Dedifferentiated amniotic fluid mesenchymal stem cell (primary cell): Measurements from ENCODE around the gene FBRSL1.
"Not testable (repeated sequence)": the region's sequence is repeated elsewhere in the genome, so short reads cannot be mapped to it uniquely, and the experiment has no call there.

Experiments
- DNase-seq: peaks from one replicate; pipeline ENCODE4 v3.0.0-alpha.2; 2016; ENCODE audit errors: extremely low spot score

FBRSL1 gene

GRCh38 chr12:132470397-132470796 lies 19.6 kb upstream of the FBRSL1 start:
- DNase-seq: no peak

DNA sequence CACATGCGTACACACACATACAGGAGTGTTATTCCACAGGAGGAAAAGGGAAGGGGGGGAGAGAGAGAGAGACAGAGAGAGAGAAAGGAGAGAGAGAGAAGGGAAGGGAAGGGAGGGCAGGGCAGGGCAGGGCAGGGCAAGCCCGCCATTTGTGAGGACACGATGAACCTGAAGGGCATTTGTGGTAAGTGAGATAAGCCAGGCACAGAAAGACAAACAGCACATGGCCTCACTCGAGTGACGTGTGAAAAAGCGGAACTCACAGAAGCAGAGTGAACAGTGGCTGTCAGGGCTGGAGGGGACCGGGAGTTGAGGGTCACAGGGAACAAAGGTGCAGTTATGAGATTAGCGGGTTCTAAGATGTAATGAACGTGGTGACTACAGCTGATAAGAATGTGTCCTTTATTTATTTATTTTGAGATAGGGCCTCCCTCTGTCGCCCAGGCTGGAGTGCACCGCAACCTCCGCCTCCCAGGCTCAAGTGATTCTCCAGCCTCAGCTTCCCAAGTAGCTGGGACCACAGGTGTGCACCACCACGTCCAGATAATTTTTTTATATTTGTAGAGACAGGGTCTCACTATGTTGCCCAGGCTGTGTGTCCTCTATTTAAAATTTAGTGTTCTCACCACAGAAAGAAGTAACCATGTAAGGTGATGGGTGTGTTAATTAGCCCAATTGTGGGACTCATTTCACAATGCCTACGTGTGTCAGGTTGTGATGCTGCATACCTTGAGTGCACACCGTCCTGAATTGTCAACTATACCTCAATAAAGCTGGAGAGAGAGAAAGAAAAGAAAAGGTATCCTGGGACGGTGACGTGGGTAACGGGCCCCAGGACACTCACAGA lies 18.7 kb upstream of the FBRSL1 start:
- DNase-seq: no peak

GRCh38 chr12:132471858-132472255 lies 18.1 kb upstream of the FBRSL1 start:
- no peak for DNase-seq

DNA sequence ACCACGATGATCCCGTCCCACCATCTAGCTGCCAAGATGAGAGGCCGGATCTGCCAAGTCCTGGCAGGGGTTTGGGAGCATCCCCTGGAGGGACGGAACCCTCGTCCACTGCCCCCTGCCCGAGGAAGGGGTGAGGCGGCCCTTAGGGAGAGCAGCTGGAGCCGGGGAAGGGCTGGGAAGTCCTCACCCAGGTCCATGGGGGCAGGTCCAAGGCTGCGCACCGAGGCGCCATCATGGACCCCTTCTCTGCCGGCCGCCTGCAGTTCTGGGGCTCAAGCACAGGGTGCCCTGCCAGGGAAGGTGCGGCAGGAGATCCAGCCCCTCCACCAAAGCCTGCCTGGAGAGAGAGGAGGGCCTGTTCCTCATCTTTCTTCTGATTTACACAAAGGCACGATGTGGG lies 17.6 kb upstream of the FBRSL1 start:
- no peak for DNase-seq

DNA sequence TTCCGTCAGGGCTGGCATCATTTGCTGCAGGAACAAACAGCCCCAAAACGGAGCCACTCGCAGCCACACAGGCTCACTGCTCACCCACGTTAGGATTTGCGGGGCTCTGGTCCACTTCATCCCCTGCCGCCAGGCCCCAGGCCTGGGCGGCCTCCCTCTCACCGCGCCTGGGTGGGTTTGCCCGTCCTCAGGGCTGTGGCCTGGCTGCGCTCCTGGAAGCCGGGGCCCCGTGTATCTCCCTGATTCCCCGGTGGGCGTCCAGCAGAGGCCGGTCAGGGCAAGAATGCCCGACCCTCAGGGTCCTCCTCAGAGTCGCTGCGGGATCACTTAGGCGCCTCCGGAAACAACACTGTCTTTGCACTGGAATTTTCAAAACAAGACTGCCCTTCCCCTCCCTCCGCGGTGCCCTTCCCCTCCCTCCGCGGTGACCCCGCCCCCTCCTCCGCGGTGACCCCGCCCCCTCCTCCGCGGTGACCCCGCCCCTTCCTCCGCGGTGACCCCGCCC lies 15.7 kb upstream of the FBRSL1 start:
- DNase-seq: no peak

- DNase-seq: not testable (repeated sequence)
Measured at GRCh38 chr12:132474799-132475303, 15.1 kb upstream of the FBRSL1 start.

DNA sequence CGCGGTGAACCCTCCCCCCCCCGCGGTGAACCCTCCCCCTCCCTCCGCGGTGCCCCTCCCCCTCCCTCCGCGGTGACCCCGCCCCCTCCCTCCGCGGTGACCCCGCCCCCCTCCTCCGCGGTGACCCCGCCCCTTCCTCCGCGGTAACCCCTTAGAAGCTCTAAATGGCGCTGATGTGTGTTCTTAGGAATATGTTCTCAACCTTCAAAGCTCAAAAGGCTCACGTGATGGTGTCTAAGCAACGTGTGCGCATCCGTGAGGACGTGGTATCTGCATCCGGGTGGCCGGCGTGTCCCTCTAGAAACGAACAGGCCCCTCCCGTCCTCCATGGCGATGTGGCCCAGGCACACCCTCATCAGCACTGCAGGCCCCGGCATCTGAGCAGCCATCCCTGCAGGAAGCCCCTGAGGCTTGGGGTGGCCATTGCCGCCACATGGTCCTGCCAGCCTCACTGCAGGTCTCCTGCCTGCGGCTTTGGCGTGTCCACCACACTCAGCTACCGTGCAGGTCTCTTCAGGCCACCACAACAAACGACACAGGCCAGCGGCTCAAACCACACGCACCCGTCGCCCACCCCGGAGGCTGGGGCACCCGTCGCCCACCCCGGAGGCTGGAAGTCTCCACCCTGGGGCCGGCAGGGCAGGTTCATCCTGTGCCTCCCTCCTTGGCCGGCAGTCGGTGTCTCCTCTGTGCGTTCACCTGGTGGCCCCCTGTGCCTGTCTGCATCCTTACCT lies 14.5 kb upstream of the FBRSL1 start:
- DNase-seq: no peak

- DNase-seq: no peak
Measured at GRCh38 chr12:132476038-132476414, 13.9 kb upstream of the FBRSL1 start.

DNA sequence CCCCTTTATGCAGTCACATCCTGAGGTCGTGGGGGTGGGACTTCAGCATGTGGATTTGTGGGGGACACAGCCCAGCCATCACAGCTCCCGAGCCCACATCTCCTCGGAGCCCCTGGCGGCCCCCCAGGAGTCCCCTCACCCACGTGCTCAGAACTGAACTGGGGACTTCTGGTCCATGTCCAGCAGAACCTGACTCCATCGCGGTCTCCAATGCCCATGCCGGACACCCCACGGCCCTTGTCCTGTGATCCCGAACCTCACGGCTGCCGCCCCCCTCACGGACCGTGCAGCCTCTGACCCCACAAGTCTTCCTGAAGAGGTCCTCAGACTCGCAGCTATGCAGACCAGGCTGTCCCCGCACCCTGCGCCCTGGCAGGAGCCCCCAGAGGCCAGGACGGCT lies 13.5 kb upstream of the FBRSL1 start:
- no peak for DNase-seq

DNA sequence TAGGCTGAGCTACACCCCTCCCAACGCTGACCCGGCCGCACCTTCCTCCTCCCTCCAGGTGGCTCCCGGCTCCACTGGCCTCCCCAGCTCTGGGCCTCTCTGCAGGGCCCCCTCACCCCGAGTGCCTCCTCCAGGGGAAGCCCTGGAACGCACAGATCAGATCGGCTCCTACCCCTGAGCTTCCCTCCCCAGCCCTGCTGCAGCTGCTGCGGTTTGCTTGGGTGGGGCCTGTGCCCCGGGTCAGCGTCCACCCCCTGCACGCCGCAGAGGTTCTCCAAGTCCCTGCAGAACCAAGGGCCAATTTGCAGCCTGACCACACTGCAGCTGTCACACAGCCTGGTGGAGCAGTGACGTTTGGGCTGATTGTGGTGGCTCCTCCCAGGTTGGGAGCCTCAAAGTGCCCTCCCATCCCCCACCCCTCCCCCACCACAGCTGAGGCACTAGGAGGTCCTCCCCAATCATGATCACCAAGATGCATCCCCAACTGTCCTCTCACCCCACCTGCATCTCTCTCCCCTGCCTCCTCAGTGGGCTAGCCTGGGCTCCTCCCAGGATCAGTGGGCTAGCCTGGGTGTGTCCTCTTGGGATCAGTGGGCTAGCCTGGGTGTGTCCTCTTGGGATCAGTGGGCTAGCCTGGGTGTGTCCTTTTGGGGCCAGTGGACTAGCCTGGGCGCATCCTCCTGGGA lies 12.8 kb upstream of the FBRSL1 start:
- no peak for DNase-seq

DNA sequence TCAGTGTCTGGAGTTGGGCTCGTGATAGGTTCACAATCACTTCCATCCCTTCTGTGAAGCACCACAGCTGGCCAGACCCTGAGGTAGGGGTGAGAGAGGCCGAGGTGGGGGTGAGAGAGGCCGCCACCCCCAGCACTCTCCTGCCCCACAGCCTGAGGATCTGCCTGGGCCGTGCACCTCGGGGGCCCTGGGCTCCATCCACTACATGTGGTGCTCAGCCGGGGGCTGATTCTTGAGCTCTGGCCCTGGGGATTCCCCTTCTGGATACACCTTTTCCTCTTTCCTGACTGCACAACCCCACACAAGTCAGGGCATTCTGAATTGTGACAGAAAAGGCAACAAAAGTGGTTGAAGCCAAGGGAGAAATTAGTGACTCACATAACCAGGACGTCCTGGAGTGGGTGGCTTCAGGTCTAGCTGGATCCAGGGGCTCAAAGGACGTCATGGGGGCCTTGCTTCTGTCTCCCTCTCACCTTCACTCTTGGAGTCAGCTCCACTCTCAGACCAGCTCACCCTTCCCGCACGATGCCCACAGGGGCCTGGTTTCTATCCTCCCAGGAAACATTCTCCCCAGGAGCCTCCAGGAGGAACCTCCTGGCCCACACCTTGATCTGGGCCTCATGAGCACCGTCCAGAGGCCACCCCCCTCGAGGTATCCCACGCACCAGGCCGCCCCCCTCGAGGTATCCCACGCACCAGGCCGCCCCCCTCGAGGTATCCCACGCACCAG lies 12.1 kb upstream of the FBRSL1 start:
- no peak for DNase-seq

DNA sequence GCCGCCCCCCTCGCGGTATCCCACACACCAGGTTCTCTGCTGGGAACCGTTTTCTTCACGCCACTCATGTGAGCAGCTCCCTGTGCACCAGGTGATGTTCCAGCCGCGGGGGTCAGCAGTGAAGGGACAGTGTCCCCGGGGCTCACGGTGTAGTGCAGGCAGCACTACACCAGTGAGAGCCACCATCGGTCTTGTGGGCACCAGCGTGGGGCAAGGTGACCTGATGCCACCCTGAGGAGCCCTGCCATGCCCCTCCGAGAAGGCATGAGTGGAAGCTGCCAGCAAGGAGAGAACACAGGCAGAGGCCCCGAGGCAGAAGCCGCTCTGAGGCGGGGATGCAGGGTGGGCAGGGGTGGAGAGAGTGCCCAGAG lies 11.5 kb upstream of the FBRSL1 start:
- no peak for DNase-seq

DNA sequence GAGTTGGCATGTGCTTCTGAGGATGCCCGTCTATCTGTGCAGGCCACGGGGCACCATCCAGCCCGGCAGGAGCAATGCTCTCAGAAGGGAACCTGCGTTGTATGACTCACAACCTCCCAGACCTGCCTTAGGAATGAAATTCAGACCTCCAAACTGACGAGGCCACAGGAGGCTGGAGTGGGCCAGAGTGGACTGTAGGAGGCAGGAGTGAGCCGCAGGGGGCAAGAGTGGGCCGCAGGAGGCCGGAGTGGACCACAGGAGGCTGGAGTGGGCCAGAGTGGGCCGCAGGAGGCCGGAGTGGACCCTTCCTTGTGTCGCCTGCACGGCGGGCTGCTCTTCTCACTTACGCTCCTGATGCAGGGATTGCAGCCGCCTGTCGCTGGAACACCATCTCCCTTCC lies 11.1 kb upstream of the FBRSL1 start:
- no peak for DNase-seq

DNA sequence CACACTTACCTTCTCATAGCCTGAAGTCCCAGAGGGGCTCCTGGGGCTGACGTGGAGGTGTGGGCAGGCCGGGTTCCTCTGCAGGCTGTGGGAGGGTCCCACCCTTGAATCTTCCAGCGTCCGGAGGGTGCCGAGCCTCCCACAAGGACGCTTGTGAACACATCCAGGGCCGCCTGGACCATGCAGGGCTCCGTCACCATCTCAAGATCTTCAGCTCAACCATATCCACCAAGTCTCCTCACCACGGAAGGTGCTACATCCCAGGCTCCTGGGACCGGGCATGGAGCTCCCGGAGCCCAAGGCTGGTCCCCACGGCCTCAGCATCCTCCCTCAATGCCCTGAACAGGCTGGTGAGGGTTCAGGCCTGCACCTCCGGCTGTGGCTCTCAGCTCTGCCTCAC lies 10.7 kb upstream of the FBRSL1 start:
- DNase-seq: no peak

GRCh38 chr12:132479938-132480622 lies 9.9 kb upstream of the FBRSL1 start:
- DNase-seq: no peak

GRCh38 chr12:132480623-132481132 lies 9.3 kb upstream of the FBRSL1 start:
- no peak for DNase-seq

DNA sequence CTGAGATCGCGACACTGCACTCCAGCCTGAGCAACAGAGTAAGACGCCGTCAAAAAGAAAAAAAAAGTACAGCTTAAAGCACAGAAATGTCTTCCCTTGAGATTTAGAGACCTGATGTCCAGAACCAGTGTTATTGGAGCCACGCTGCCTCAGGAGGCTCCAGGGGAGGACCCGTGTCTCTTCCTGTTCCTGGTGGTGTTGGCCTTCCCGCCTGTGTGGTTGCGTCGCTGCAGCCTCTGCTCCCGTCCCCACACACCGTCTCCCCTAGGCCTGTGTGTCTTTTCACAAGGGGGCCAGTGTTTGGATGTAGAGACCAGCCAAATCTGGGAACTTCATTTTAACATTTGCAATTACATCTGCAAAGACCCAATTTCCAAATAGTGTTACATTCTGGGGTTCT lies 8.6 kb upstream of the FBRSL1 start:
- no peak for DNase-seq

DNA sequence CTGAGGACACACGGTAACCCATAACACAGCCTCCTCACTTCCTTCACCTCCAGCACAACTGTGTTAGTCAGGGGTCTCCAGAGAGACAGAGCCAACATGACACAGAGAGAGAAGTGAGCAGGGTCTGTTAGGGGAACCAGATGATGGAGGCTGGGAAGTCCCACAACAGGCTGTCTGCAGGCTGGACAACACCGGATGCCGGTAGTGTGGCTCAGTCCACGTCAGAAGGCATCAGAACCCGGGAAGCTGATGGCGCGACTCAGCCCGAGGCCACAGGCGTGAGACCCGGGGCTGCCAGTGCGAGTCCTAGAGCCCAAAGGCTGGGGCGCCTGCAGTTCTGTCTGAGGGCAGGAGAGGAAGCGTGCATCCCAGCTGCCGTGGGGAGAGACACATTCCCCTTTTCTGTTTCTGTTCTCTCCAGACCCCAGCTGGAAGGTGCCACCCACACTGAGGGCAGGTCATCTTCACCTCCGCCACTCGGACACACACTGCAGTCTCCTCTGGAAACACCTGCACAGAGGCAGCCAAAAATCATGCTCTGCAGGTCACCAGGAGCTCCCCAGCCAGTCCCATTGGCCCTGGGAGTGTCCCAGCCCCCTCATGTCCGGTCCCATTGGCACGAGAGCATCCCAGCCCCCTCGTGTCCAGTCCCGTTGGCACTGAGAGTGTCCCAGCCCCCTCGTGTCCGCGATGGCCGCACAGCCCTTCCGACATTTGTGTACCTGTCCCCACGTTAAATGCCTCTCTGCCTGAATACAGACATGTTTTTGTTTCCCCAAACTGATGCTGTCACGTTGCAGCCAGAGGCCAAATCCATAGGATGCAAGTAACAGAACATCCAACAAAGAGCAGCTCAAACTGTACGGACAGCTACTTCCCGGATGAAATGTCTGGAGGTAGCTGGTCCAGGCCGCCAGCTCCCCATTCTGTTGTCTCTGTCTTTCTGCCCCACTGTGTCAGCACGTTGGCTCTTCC lies 7.9 kb upstream of the FBRSL1 start:
- DNase-seq: no peak

DNA sequence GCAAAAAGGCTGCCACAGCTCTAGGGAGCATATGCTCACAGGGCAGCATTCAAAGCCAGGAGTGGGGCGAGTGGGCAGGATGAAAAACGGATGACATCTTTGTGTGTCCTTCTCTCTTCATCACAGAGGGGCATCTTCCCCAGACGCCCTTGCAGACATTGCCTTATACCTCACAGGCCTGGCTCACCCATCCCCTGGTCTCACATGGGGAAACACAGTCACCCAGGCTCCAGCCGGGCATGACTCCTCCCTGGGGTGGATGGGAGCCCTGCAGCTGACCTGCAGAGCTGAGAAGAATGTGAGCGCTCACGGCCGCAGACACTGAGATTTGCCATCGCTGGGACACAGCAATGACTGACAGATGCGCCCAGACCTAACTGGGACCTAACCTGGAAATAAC lies 7.2 kb upstream of the FBRSL1 start:
- DNase-seq: no peak

DNA sequence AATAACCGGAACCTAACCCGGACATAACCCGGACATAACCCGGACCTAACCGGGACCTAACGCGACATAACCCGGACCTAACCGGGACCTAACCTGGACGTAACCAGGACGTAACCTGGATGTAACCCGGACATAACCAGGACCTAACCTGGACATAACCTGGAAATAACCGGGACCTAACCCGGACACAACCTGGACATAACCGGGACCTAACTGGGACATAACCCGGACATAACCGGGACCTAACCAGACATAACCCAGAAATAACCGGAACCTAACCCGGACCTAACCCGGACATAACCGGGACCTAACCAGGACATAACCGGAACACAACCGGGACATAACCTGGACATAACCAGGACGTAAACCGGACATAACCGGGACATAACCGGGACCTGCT lies 6.7 kb upstream of the FBRSL1 start:
- DNase-seq: no peak
